Caco-2 (cell line): Measurements from ENCODE around the gene UCP3. TPM values are rescaled to one million over a fixed set of nuclear protein-coding genes. Genes with fewer than 3 reads are reported as not detected.
A peak's percentile ranks its signal among the peaks of the same experiment; 100 is the strongest.

Experiments
- BruUV-seq: library from RNA; stranded (reverse); fragments of 400-500 nt; replicated peaks from 2 replicates; lab custom pipeline; 2021; lab: Mats Ljungman, UMichigan
- CTCF ChIA-PET: fragments of 300-600 bp; sonication (Branson Sonifier 250); formaldehyde crosslinking; loops from one replicate; lab custom pipeline; 2022; ENCODE audit warnings: antibody characterized with exemption; lab: Charles Lee
- POLR2A ChIA-PET: fragments of 300-600 bp; sonication (Branson Sonifier 250); formaldehyde crosslinking; loops from one replicate; lab custom pipeline; 2022; ENCODE audit warnings: antibody characterized with exemption; lab: Charles Lee
- DNase-seq, 2 experiments: peaks; one replicate each; pipeline versions ENCODE4 v3.0.0 to v3.0.0-alpha.2; 2020 to 2022
- H3K27me3 ChIP-seq: replicated peaks from 2 replicates; pipeline ENCODE4 v1.6.0; 2011; ENCODE audit warnings: low read length; ENCODE audit not compliant: control insufficient read depth, insufficient read depth
- H3K36me3 ChIP-seq: 2 replicates; pipeline ENCODE4 v1.5.1; 2011; ENCODE audit warnings: low read length; ENCODE audit not compliant: control insufficient read depth, insufficient read depth
- H3K4me1 ChIP-seq: fragments of 250-450 bp; sonication (Bioruptor Pico); 2 replicates; pipeline ENCODE4 v1.5.1; 2020; ENCODE audit warnings: mild to moderate bottlenecking
- H3K4me3 ChIP-seq: 2 replicates; pipeline ENCODE4 v1.5.1; 2011; ENCODE audit warnings: low read depth, mild to moderate bottlenecking, control low read depth, low read length
- H3K9me3 ChIP-seq: fragments of 250-450 bp; sonication (Bioruptor Pico); 2 replicates; pipeline ENCODE4 v1.5.1; 2020; ENCODE audit warnings: mild to moderate bottlenecking, moderate library complexity
- H3K27ac Mint-ChIP-seq: one replicate; pipeline ENCODE4 v1.8.0; 2022; ENCODE audit warnings: mixed read lengths; ENCODE audit not compliant: unreplicated experiment
- H3K27me3 Mint-ChIP-seq: one replicate; pipeline ENCODE4 v1.8.0; 2022; ENCODE audit warnings: mixed read lengths; ENCODE audit not compliant: insufficient read depth, unreplicated experiment
- H3K36me3 Mint-ChIP-seq: one replicate; pipeline ENCODE4 v1.8.0; 2022; ENCODE audit warnings: mild to moderate bottlenecking, mixed read lengths; ENCODE audit not compliant: insufficient read depth, unreplicated experiment
- H3K4me1 Mint-ChIP-seq: one replicate; pipeline ENCODE4 v1.8.0; 2022; ENCODE audit warnings: low read depth, mixed read lengths; ENCODE audit not compliant: unreplicated experiment
- H3K4me3 Mint-ChIP-seq: one replicate; pipeline ENCODE4 v1.8.0; 2022; ENCODE audit warnings: mild to moderate bottlenecking, moderate library complexity, mixed read lengths; ENCODE audit not compliant: unreplicated experiment
- H3K9me3 Mint-ChIP-seq: one replicate; pipeline ENCODE4 v1.8.0; 2022; ENCODE audit warnings: mixed read lengths; ENCODE audit not compliant: unreplicated experiment
- CTCF ChIP-seq, 2 experiments: fragments of 200-600 bp in 1 of 2; IDR thresholded peaks; 1 replicate in 1 of 2; 2 replicates in 1 of 2; pipeline versions ENCODE4 v1.5.1 to v1.8.0; 2011 to 2022; ENCODE audit warnings: antibody characterized with exemption in 1 of 2, control low read depth in 1 of 2, inconsistent platforms in 1 of 2, low read depth in 1 of 2, low read length in 1 of 2, mild to moderate bottlenecking in 1 of 2, moderate library complexity in 1 of 2; ENCODE audit not compliant: insufficient read depth in 1 of 2, severe bottlenecking in 1 of 2, unreplicated experiment in 1 of 2
- intact Hi-C: fragments of 100-400 bp; cut with micrococcal nuclease; formaldehyde crosslinking; loops from one replicate; pipeline ENCODE4 v1.10.0; 2022; ENCODE audit not compliant: unreplicated experiment
- total RNA-seq: library from RNA; stranded (reverse); gene quantifications from 2 replicates; pipeline ENCODE4 v1.2.3, GENCODE V29; 2022

The UCP3 gene
- total RNA-seq, 1 experiment from 2014 or later: 1.2 TPM

DNA sequence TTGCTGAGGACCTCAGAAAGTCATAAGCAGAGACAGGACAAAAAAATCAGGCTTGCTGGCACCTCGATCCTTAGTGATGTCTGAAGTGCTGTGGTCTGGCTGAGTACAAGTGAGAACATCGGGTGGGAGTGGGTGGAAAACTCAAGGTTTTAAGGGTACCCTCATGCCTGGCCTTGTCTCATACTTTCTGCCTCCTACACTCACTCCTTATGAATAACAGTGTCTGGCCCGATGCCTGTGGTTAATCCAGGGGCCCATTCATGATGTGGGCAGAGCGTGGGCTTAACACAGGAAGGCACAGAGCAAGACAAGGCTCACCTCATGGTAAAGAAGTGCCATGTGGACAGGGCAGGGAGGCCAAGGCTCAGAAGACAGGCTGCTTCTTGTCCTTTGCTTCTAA is 11.0 kb upstream of the UCP3 start:
- no peak for DNase-seq
- Mint-ChIP-seq H3K36me3 (peaks cover 5% of the 10 kb centered on the region), H3K9me3 (no peaks in the 10 kb centered on the region), H3K4me1 (peaks cover 10% of the 10 kb centered on the region), H3K27me3 (no peaks in the 10 kb centered on the region), H3K27ac (no peak overlapping the region), H3K4me3 (no peak overlapping the region)
- no peaks in the 10 kb centered on the region for H3K36me3 ChIP-seq
- no peaks in the 10 kb centered on the region for H3K27me3 ChIP-seq
- CTCF ChIA-PET: interaction anchor here (1.9 kb wide), 1 partner anchor 15 kb away, joined by 5 read pairs; no protein-coding TSS in a partner anchor
- no peak overlapping the region for H3K4me3 ChIP-seq
- BruUV-seq: no TSS peak
- POLR2A ChIA-PET: interaction anchor here (0.9 to 1.5 kb wide), 2 partner anchors 36 to 37 kb away, joined by 5 read pairs; partner anchors contain the start of gene UCP2
- peaks cover 33% of the 10 kb centered on the region for H3K4me1 ChIP-seq
- intact Hi-C loops: loop anchor here (1.0 kb wide), 1 partner anchor 49 kb away; no protein-coding TSS in a partner anchor
- no peaks in the 10 kb centered on the region for H3K9me3 ChIP-seq
- TF ChIP-seq CTCF (IDR thresholded peaks at IDR 0.05; ENCODE audit: insufficient read depth in 1 of 2, low read depth in 1 of 2, low read length in 1 of 2, severe bottlenecking in 1 of 2, unreplicated experiment in 1 of 2): no peak

- TF ChIP-seq CTCF (IDR thresholded peaks at IDR 0.05; ENCODE audit: insufficient read depth in 1 of 2, low read depth in 1 of 2, low read length in 1 of 2, severe bottlenecking in 1 of 2, unreplicated experiment in 1 of 2): no peak
- POLR2A ChIA-PET: interaction anchor here (0.9 to 1.5 kb wide), 2 partner anchors 35 to 37 kb away, joined by 5 read pairs; partner anchors contain the start of gene UCP2
- BruUV-seq: no TSS peak
- intact Hi-C loops: loop anchor here (1.0 kb wide), 1 partner anchor 50 kb away; no protein-coding TSS in a partner anchor
- CTCF ChIA-PET: interaction anchor here (0.6 to 1.9 kb wide), 3 partner anchors 15 to 684 kb away, joined by 3 to 5 read pairs (median 4); no protein-coding TSS in a partner anchor
- peak in 1 of 2 experiments; percentile 30 for DNase-seq
- Mint-ChIP-seq H3K9me3 (no peaks in the 10 kb centered on the region), H3K27ac (peak overlapping the region; percentile 9), H3K36me3 (peaks cover 5% of the 10 kb centered on the region), H3K4me1 (peaks cover 10% of the 10 kb centered on the region), H3K27me3 (no peaks in the 10 kb centered on the region), H3K4me3 (no peak overlapping the region)
- peaks cover 31% of the 10 kb centered on the region for H3K4me1 ChIP-seq
- no peaks in the 10 kb centered on the region for H3K9me3 ChIP-seq
- H3K36me3 ChIP-seq: no peaks in the 10 kb centered on the region
- H3K4me3 ChIP-seq: no peak overlapping the region
- H3K27me3 ChIP-seq: no peaks in the 10 kb centered on the region
Measured at GRCh38 chr11:74019104-74019738, 10.3 kb upstream of the UCP3 start.

GRCh38 chr11:74018331-74019005 is 9.6 kb upstream of the UCP3 start:
- no peaks in the 10 kb centered on the region for H3K27me3 Mint-ChIP-seq
- no peak for TF ChIP-seq CTCF (IDR thresholded peaks at IDR 0.05; ENCODE audit: insufficient read depth in 1 of 2, low read depth in 1 of 2, low read length in 1 of 2, severe bottlenecking in 1 of 2, unreplicated experiment in 1 of 2)
- DNase-seq: no peak
- peaks cover 5% of the 10 kb centered on the region for H3K36me3 Mint-ChIP-seq
- H3K9me3 Mint-ChIP-seq: no peaks in the 10 kb centered on the region
- H3K36me3 ChIP-seq: no peaks in the 10 kb centered on the region
- H3K4me1 ChIP-seq: peaks cover 24% of the 10 kb centered on the region
- no peak overlapping the region for H3K4me3 ChIP-seq
- H3K4me1 Mint-ChIP-seq: peaks cover 2% of the 10 kb centered on the region
- CTCF ChIA-PET: interaction anchor here (0.9 to 1.9 kb wide), 3 partner anchors 14 to 303 kb away, joined by 3 to 5 read pairs (median 3); partner anchors contain the start of gene UCP2
- BruUV-seq: no TSS peak
- H3K4me3 Mint-ChIP-seq: no peak overlapping the region
- POLR2A ChIA-PET: interaction anchor here (1.5 kb wide), 1 partner anchor 36 kb away, joined by 5 read pairs; the partner anchor contains the start of gene UCP2
- no peaks in the 10 kb centered on the region for H3K27me3 ChIP-seq
- H3K27ac Mint-ChIP-seq: peak overlapping the region; percentile 9
- H3K9me3 ChIP-seq: no peaks in the 10 kb centered on the region
- intact Hi-C loops: loop anchor here (1.0 kb wide), 1 partner anchor 51 kb away; no protein-coding TSS in a partner anchor
